ENCODE results near the gene FRMD6.

DNA sequence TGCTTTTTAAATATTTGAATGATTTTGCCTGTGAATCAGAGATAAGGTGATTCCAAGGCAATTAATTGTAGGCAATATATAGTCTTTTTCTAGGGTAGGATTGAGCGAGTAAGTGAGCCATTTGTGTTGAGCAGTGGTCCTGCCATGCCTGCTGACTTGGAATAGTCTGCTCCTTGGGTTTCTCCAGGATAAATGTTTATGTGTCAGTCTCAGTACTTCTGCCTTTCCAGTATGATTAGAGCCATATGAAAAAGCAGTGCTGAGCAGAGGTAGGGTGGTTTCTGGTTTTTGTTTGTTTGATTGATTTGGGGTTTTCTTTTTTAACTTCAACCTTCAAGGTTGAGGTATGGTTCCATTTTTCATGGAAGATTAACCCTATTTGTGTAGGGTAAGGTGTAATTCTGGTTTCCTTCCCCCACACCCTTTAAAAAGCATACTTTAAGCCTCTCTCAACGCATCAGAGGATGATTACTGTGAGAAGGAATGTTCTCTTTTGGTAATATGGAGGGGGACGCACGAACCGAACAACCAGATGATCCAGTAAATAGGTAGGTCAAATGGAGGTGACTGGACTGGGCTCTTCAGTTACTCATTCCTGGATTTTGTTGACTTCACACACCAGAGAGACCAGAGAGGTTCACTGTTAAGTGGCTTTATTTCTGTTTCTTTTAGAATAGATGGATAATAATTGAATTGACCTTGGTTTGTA, 22.7 kb downstream of the FRMD6 start:
- TF ChIP-seq POLR2A (IDR thresholded peaks at IDR 0.05; ENCODE audit: low read length), result no peak
- no peak for TF ChIP-seq GATA1 (IDR thresholded peaks at IDR 0.05; ENCODE audit: low read depth, low read length)

All from erythroblast (primary cell).